Spinal cord (tissue), 10 donors: ENCODE data around the gene QRICH2. TPM values are rescaled to one million over a fixed set of nuclear protein-coding genes. Genes with fewer than 3 reads are reported as not detected.
A peak's percentile ranks its signal among the peaks of the same experiment; 100 is the strongest.

ENCODE experiments used
- DNase-seq, 6 donors: peaks; one replicate each; pipeline versions ENCODE4 v3.0.0 to v3.0.0-alpha.2; 2013 to 2015; ENCODE audit warnings: low spot score in 6 of 6, low read depth in 4 of 6
- H3K27ac ChIP-seq: one replicate; pipeline ENCODE4 v1.5.1; 2013; ENCODE audit warnings: low read depth, low read length, control low read depth
- H3K27me3 ChIP-seq: one replicate; pipeline ENCODE4 v1.6.1; 2013; ENCODE audit warnings: low read length; ENCODE audit not compliant: control insufficient read depth, insufficient read depth
- H3K36me3 ChIP-seq: one replicate; pipeline ENCODE4 v1.6.1; 2013; ENCODE audit warnings: low read length; ENCODE audit not compliant: control insufficient read depth, insufficient read depth
- H3K4me1 ChIP-seq: one replicate; pipeline ENCODE4 v1.6.1; 2013; ENCODE audit warnings: low read length; ENCODE audit not compliant: control insufficient read depth, insufficient read depth
- H3K4me3 ChIP-seq: one replicate; pipeline ENCODE4 v1.5.1; 2013; ENCODE audit warnings: low read depth, low read length, control low read depth
- H3K9me3 ChIP-seq: one replicate; pipeline ENCODE4 v1.6.1; 2013; ENCODE audit warnings: low read length; ENCODE audit not compliant: control insufficient read depth, insufficient read depth
- WGBS: methylation state at CpG from one replicate; pipeline ENCODE4 v1.1.5; 2013; ENCODE audit warnings: missing lambda C conversion rate; ENCODE audit not compliant: insufficient coverage; 5-methylcytosine and 5-hydroxymethylcytosine counted together
- polyA plus RNA-seq, 2 donors: library from polyadenylated mRNA; unstranded; fragments of 120-200 nt; gene quantifications; one replicate each; pipeline ENCODE4 v1.2.1, GENCODE V29; 2013; ENCODE audit not compliant: insufficient read length in 2 of 2
- total RNA-seq, 2 donors: library from RNA; depleted of rRNA in 1 of 2; stranded (reverse); fragments of 120-200 nt in 1 of 2; fragments of >200 nt in 1 of 2; gene quantifications; one replicate each; pipeline versions ENCODE4 v1.2.3 to v1.2.4, GENCODE V29; 2013 to 2014
- donor health status: healthy.

Gene QRICH2
- total and polyA plus RNA-seq, 4 donors = 3.7 to 21.4 (median 11.0) TPM

- DNase-seq = peak in 5 of 6 donors; percentile 47 to 90 (median 61)
- peaks cover 84% of the 10 kb centered on the region for H3K36me3 ChIP-seq
- no peak overlapping the region for H3K27ac ChIP-seq
- H3K4me3 ChIP-seq = no peak overlapping the region
- WGBS = 53% methylated on average over 19 of the region's 28 CpGs
- no peaks in the 10 kb centered on the region for H3K27me3 ChIP-seq
- H3K4me1 ChIP-seq = peaks cover 18% of the 10 kb centered on the region
- H3K9me3 ChIP-seq = no peaks in the 10 kb centered on the region
These were observed 28.9 kb downstream of the QRICH2 start for GRCh38 chr17:76278952-76279741.

GRCh38 chr17:76278268-76278908 lies 29.7 kb downstream of the QRICH2 start:
- Histone ChIP-seq H3K4me1 (peaks cover 23% of the 10 kb centered on the region), H3K4me3 (no peak overlapping the region), H3K36me3 (peaks cover 92% of the 10 kb centered on the region), H3K27me3 (no peaks in the 10 kb centered on the region), H3K9me3 (no peaks in the 10 kb centered on the region), H3K27ac (no peak overlapping the region)
- WGBS = 82% methylated on average over 16 of the region's 19 CpGs
- no peak for DNase-seq

- no peak overlapping the region for H3K27ac ChIP-seq
- 90% methylated on average over 31 of the region's 31 CpGs for WGBS
- no peaks in the 10 kb centered on the region for H3K27me3 ChIP-seq
- peaks cover 91% of the 10 kb centered on the region for H3K36me3 ChIP-seq
- no peak for DNase-seq
- no peaks in the 10 kb centered on the region for H3K9me3 ChIP-seq
- H3K4me3 ChIP-seq = no peak overlapping the region
- peaks cover 30% of the 10 kb centered on the region for H3K4me1 ChIP-seq
These were observed 30.5 kb downstream of the QRICH2 start for GRCh38 chr17:76277300-76278267.

GRCh38 chr17:76276461-76277299 lies 31.4 kb downstream of the QRICH2 start:
- Histone ChIP-seq H3K4me1 (peaks cover 31% of the 10 kb centered on the region), H3K9me3 (no peaks in the 10 kb centered on the region), H3K36me3 (peaks cover 91% of the 10 kb centered on the region), H3K27me3 (no peaks in the 10 kb centered on the region), H3K27ac (no peak overlapping the region), H3K4me3 (no peak overlapping the region)
- WGBS = 91% methylated on average over 19 of the region's 19 CpGs
- no peak for DNase-seq

- H3K4me3 ChIP-seq = no peak overlapping the region
- peaks cover 37% of the 10 kb centered on the region for H3K4me1 ChIP-seq
- no peak for DNase-seq
- no peak overlapping the region for H3K27ac ChIP-seq
- WGBS = 87% methylated on average over 8 of the region's 11 CpGs
- H3K9me3 ChIP-seq = no peaks in the 10 kb centered on the region
- H3K27me3 ChIP-seq = no peaks in the 10 kb centered on the region
- peaks cover 91% of the 10 kb centered on the region for H3K36me3 ChIP-seq
These were observed 32.0 kb downstream of the QRICH2 start for GRCh38 chr17:76276069-76276431.

- 87% methylated on average over 19 of the region's 22 CpGs for WGBS
- H3K36me3 ChIP-seq = peaks cover 91% of the 10 kb centered on the region
- DNase-seq = no peak
- no peaks in the 10 kb centered on the region for H3K9me3 ChIP-seq
- H3K4me1 ChIP-seq = peaks cover 42% of the 10 kb centered on the region
- no peak overlapping the region for H3K27ac ChIP-seq
- H3K4me3 ChIP-seq = no peak overlapping the region
- no peaks in the 10 kb centered on the region for H3K27me3 ChIP-seq
These were observed 32.6 kb downstream of the QRICH2 start for GRCh38 chr17:76275382-76276068.

GRCh38 chr17:76274112-76274956 lies 33.7 kb downstream of the QRICH2 start:
- no peak for DNase-seq
- no peak overlapping the region for H3K27ac ChIP-seq
- WGBS = 56% methylated on average over 17 of the region's 21 CpGs
- H3K27me3 ChIP-seq = no peaks in the 10 kb centered on the region
- H3K9me3 ChIP-seq = no peaks in the 10 kb centered on the region
- no peak overlapping the region for H3K4me3 ChIP-seq
- H3K4me1 ChIP-seq = peaks cover 43% of the 10 kb centered on the region
- H3K36me3 ChIP-seq = peaks cover 94% of the 10 kb centered on the region

- Histone ChIP-seq H3K36me3 (peaks cover 94% of the 10 kb centered on the region), H3K9me3 (no peaks in the 10 kb centered on the region), H3K4me3 (no peak overlapping the region), H3K27ac (no peak overlapping the region), H3K4me1 (peaks cover 45% of the 10 kb centered on the region), H3K27me3 (no peaks in the 10 kb centered on the region)
- WGBS = 72% methylated on average over 25 of the region's 26 CpGs
- no peak for DNase-seq
These were observed 34.5 kb downstream of the QRICH2 start for GRCh38 chr17:76273445-76274111.
